HG03378 (cell line): Measurements from ENCODE around the gene SMIM32.

Experiments
- ATAC-seq: cut with Tn5 transposase; IDR thresholded peaks from one replicate; pipeline ENCODE4 v1.9.1; 2021; ENCODE audit warnings: mild to moderate bottlenecking, moderate library complexity; ENCODE audit not compliant: unreplicated experiment

The SMIM32 gene

DNA sequence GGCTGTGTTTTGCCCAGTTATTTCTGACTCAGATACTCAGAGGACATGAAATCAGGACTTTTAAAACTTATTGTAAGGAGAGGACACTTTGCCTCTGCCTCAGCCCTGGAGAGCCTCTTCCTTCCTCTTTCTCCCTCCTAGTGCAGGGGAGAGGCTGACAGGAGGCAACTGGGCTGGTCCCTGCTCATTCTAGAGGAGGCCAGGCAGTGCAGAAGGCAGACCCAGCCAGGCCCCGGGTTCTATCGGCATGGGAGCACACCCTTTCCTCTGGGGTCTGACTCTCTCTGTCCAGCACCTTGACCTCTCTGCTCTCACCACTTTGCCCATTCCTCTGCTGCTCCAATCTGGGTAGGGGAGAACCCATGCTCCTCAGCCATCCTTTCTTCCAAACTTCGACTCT lies 16.0 kb upstream of the SMIM32 start:
- ATAC-seq = no peak

- ATAC-seq = no peak
These were observed 14.7 kb upstream of the SMIM32 start for GRCh38 chr5:136207631-136208030.

DNA sequence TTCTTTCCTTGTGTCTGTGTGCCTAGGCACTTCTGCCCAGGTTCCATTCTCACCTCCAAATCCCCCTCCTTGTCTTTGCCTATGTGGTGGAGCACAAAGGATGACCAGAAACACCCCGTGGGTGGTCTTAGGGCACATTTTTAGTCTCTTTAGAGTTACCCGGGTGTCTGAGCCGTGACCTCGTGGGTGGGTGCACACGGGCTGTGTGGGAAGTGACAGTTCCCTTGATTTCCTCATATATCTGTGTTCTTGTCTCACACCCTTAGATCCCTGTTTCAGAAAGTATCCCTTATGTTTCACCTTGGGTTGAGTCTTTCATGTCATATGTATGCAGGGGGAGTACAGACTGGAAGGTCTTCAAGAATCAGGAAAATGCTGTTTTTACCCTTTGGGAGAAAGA lies 13.4 kb upstream of the SMIM32 start:
- ATAC-seq = no peak

DNA sequence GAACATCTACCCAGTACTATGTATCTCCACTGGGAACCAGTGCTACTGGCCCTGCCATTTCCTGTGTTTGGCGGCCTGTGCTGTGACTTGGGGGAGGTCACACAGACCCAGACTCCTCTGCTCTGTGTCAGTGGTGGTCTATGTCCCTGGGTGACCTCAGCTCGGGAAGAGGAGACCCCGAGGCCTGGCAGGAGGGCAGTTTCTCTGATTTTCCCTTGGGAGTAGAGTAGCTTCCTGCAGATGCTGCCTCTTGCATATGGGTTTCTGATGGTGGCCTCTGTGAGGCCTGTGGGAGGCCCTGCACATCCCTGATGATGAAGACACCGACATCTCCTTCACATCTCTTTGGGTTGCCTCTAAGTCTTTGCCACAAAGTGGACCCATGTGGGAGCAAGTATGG lies 13.0 kb upstream of the SMIM32 start:
- no peak for ATAC-seq

DNA sequence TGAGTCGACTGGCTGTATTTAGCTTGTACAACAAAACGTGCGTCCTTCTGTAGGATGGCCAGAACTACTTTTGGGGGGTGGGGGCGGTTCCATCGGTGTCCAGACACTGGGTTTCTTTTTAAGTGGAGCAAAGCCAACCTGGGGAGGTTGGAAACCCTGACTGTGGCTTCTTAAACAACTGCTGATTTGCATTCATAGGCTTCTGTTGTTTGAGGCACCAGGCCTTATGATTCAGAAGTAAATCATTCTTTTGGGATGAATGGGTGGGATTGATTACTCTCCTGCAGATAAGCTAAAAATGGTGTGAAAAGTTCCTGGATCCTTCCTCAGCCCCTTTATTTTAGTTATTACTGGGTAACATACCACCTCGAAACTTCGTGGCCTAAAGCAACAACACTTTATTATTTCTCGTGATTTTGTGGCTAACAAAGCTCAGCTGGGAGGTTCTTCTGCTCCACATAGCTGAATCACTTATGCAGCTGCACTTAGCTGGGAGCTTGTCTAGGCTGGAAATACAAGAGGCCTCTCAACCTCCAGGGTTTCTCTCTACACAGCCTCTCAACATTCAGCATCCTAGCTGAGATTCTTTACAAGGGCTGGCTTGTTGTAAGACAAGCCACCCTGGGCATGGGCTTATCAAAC lies 12.2 kb upstream of the SMIM32 start:
- ATAC-seq = no peak

GRCh38 chr5:136203303-136203922 lies 10.5 kb upstream of the SMIM32 start:
- no peak for ATAC-seq

GRCh38 chr5:136202469-136203205 lies 9.7 kb upstream of the SMIM32 start:
- no peak for ATAC-seq

- no peak for ATAC-seq
These were observed 8.9 kb upstream of the SMIM32 start for GRCh38 chr5:136201870-136202269.

GRCh38 chr5:136200761-136201160 lies 7.8 kb upstream of the SMIM32 start:
- no peak for ATAC-seq

DNA sequence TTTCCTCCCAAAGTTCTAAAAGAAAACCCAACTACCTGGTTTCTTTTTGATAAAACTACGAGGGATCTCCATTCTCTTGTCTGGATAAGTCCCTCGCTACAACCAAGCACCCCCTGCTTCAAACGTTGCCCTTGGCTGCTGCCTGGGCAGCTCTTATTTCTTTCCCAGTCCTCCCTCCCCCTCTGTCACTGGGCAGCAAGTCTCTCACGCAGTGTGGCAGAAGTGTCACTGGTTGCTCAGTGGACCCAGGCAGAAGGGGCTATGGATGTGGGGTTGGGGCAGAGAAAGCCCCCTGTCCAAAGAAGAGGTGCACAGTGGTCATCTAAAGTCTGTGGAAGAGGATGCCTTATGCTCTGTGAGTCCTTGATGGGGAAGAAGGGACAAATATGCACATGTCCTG lies 7.2 kb upstream of the SMIM32 start:
- ATAC-seq = no peak

DNA sequence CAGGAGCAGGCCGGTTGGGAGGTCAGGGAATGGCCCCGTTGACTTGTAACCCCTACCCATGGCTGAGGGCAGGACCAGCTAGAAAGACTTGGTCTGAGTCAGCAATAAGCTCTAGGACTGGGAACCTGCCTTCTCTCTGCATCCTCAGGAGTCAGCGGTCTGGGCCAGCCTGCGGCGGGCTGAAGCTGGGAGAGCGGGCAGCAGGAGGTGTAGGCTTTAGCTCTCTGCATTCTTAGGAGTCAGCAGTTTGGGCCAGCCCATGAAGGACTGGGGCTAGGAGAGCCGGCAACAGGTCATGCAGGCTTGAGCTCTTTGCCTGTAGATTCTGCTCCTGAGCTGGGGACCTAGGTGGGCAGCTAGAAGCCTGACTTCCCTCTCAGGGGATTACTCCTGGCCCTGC lies 6.4 kb upstream of the SMIM32 start:
- no peak for ATAC-seq

GRCh38 chr5:136198453-136198852 lies 5.5 kb upstream of the SMIM32 start:
- ATAC-seq = no peak

- ATAC-seq = no peak
These were observed 4.6 kb upstream of the SMIM32 start for GRCh38 chr5:136197462-136198142.

- no peak for ATAC-seq
These were observed 3.2 kb upstream of the SMIM32 start for GRCh38 chr5:136195971-136196820.

- no peak for ATAC-seq
These were observed 1.6 kb upstream of the SMIM32 start for GRCh38 chr5:136194576-136194975.

- ATAC-seq = no peak
These were observed 467 bp upstream of the SMIM32 start for GRCh38 chr5:136193322-136193935.

DNA sequence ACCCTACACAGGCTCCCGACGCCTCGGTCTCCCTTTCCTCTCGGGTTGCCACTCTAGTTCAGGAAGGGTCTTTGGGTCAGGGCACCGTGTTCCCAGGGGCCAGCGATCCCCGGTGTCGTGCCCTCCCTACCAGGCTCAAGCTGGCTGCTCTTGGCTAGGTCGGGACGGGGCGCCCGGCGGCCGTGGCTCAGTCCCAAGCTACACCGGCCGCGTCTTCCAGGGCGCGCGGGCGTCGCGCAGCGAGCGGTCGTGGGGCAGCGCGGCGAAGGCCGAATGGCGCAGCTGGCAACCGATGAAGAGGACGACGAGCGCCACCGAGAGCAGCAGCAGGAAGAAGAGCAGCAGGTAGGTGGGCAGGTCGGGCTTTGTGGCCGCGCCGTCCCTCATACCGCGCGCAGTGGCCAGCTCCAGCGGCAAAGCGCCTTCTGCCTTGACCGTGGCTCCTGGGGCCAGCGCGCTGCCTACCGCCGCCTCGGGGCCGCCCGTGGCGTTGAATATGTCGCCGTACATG lies 892 bp downstream of the SMIM32 start:
- ATAC-seq = no peak

- no peak for ATAC-seq
These were observed 1.5 kb downstream of the SMIM32 start for GRCh38 chr5:136191304-136192014.

GRCh38 chr5:136190904-136191303 lies 2.1 kb downstream of the SMIM32 start:
- no peak for ATAC-seq
